Subcutaneous adipose tissue (tissue), 4 donors: Measurements from ENCODE around the gene RPLP2. TPM values are rescaled to one million over a fixed set of nuclear protein-coding genes. Genes with fewer than 3 reads are reported as not detected.

ENCODE experiments used
- total RNA-seq, 4 donors: library from RNA; depleted of rRNA; stranded (reverse); fragments of >200 nt; gene quantifications; one replicate each; pipeline ENCODE4 v1.1.0, GENCODE V29; 2016
- TF ChIP-seq, protein P1 (sequence below): fragments of 450-650 bp; IDR thresholded peaks from one replicate; pipeline ENCODE4 v1.5.1; 2016; ENCODE audit warnings: low read depth, mild to moderate bottlenecking, control low read depth, antibody characterized with exemption, moderate library complexity

RPLP2 gene
- total RNA-seq, 4 donors from 2014 or later: 917 to 1,671 (median 1,426) TPM

DNA sequence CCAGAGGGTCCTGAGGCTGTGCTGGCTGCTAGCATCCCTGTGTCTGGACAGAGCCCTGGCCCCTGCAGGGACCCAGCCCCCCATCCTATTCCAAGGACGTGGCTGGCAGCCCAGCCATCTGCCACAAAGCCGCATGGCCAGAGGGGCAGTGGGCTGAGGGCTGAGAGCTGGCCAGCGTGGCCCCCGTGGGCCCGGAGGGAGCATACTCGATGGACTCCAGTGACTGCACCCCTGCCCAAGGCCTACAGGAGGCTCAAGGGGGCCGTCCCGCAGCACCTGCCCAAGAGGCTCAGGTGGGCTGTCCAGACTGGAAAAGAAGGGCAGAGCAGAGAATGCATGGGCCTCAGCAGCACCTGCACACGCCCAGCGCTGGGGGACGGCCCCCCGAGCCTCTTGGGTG, 46.0 kb downstream of the RPLP2 start:
- TF ChIP-seq, protein P1, sequence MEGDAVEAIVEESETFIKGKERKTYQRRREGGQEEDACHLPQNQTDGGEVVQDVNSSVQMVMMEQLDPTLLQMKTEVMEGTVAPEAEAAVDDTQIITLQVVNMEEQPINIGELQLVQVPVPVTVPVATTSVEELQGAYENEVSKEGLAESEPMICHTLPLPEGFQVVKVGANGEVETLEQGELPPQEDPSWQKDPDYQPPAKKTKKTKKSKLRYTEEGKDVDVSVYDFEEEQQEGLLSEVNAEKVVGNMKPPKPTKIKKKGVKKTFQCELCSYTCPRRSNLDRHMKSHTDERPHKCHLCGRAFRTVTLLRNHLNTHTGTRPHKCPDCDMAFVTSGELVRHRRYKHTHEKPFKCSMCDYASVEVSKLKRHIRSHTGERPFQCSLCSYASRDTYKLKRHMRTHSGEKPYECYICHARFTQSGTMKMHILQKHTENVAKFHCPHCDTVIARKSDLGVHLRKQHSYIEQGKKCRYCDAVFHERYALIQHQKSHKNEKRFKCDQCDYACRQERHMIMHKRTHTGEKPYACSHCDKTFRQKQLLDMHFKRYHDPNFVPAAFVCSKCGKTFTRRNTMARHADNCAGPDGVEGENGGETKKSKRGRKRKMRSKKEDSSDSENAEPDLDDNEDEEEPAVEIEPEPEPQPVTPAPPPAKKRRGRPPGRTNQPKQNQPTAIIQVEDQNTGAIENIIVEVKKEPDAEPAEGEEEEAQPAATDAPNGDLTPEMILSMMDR: no peak

GRCh38 chr11:856397-856796, 46.6 kb downstream of the RPLP2 start:
- TF ChIP-seq, protein P1: no peak

DNA sequence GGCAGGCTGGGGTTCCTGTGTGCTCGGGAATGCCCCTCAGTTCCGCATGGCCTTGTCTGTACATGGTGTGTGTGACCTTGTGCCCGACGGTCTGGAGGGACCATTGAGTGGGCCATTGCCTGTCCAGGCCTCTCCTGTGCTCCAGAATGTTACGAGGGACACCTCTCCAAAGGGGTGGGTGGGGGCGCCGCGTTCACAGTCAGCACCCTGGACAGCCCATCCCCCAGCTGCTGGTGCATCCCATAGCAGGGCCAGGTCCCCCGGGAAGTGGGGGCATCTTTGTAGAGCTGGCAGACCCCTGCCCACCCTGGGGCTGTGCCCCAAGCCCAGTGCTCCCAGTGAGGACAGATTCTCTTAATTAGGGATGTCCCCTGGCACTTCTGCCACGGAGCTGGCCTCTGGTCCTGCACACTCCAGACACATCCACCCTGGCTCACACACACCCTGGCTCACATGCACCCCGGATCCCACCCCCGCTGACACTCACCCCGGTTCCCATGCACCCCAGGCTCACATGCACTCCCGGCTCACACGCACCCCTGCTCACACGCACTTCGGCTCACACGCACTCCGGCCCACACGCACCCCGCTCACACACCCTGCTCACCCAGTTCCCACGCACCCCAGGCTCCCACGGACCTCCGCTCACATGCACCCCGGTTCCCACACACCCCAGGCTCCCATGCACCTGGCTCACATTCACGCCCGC, 48.4 kb downstream of the RPLP2 start:
- TF ChIP-seq, protein P1: no peak

GRCh38 chr11:858762-859339, 49.1 kb downstream of the RPLP2 start:
- TF ChIP-seq, protein P1: no peak

DNA sequence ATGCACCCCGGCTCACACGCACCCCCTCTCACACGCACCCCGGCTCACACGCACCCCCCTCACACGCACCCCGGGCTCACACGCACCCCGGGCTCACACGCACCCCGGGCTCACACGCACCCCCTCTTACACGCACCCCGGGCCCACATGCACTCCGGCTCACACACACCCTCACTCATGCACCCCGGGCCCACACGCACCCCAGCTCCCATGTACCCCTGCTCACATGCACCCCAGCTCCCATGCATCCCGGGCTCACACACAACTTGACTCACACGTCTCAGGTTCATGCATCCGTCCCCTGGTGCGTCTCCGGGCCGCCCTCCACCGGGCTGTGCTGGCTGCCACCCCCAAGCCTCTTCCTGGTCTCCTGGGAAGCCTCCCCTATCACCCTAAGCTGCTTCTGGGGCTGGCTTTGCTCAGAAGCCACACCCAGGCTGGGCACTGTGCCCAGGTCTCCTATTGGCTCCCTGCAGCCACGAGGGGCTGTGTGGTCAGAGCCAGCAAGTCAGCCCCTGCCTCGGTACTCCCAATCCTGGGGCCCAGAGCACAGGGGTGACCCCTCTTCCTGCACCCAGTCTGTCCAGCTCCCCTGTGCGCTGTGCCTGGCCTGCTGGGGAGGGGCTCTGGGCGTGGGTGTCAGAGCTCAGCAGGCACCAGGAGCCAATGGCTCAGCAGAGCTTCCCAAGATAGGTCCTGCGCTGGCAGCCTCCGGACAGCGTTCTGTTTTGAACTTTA, 49.8 kb downstream of the RPLP2 start:
- TF ChIP-seq, protein P1: no peak

DNA sequence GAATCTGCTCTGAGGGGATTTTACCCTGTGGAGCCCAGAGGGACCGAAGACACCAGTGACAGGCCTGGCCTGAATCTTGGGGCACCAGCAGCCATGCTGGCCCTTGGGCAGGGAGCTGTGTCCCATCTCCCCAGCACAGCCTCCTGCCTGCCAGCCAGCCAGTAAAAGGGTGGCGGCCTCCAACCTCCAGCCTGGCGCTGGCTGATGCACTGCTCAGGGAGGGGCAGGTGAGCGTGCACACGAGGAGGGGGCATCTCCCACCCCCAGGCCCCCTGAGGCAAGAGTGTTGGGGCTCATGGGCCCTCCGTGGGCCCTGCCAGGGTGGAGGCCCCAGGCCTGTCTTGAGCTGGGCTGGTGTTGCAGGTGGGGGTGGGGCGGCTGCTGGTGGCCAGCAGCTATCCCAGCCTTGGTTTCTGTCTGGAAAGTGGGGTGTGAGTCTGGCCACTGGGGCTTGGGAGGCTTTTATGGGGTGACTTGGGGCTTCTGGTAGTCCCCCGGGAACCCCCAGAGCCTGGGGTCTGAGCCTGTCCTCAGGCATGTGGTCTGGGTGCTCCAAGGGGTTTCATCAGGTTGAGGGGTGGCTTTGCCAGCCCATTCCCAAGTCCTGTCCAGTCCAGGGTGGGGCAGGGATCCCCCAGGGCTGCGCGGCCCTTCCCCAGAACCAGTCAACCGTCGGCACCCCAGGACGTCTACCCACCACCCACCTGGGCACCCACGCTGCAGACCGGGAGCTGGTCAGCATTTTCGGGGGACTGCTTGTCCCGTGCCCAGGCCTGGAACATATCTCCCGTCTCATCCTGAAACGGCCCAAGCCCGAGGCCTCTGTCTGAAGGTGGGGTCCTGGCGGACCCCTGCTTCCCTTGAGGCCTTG, 50.7 kb downstream of the RPLP2 start:
- TF ChIP-seq, protein P1: no peak
